ENCODE data around the gene CHMP2A. TPM values are rescaled to one million over a fixed set of nuclear protein-coding genes. Genes with fewer than 3 reads are reported as not detected.

Gene CHMP2A
- polyA plus RNA-seq, 1 of the 3 experiments (the other 2 are of a cell fraction) = 381 TPM

DNA sequence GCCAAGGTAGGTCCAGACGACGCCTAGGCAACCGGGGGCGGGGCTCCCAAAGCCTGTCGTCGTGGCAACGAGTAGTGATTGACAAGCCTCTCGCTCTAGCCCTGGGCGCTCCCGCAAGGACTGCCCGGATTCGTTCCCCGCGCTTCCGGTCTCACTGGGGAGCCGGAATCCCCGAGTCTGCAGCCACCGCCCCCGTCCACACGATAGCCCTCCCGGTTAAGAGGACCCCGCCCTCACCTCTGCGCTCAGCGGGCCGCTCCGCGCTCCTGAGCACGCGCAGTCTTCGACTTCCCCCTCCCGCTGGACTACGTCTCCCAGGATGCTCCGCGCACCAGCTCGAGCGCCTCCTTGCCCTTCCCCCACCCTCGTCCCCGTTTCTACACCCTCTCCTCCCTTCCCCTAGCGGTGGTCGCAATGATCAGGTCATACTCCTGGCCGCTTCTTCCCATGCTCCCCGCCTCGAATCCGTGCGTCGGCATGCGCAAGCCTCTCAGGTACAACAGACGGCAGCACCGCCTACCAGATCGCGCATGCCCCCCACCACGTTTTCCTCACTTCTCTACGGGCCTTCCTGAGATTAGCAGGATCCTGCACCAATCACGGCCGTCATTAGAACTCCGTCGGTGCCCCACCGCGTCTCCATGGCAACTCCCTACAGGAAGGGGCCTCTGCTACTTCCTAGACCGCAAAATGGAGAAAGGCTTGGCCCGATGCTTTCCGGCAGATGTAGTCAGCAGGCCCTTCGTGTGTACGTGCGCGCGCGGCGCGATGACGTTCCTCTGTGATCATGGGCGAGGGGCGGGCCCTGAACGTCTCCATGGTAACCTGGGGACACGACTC lies 18.1 kb upstream of the CHMP2A start, which contains the start of gene MZF1 (continued):
- TF ChIP-seq, protein P1, sequence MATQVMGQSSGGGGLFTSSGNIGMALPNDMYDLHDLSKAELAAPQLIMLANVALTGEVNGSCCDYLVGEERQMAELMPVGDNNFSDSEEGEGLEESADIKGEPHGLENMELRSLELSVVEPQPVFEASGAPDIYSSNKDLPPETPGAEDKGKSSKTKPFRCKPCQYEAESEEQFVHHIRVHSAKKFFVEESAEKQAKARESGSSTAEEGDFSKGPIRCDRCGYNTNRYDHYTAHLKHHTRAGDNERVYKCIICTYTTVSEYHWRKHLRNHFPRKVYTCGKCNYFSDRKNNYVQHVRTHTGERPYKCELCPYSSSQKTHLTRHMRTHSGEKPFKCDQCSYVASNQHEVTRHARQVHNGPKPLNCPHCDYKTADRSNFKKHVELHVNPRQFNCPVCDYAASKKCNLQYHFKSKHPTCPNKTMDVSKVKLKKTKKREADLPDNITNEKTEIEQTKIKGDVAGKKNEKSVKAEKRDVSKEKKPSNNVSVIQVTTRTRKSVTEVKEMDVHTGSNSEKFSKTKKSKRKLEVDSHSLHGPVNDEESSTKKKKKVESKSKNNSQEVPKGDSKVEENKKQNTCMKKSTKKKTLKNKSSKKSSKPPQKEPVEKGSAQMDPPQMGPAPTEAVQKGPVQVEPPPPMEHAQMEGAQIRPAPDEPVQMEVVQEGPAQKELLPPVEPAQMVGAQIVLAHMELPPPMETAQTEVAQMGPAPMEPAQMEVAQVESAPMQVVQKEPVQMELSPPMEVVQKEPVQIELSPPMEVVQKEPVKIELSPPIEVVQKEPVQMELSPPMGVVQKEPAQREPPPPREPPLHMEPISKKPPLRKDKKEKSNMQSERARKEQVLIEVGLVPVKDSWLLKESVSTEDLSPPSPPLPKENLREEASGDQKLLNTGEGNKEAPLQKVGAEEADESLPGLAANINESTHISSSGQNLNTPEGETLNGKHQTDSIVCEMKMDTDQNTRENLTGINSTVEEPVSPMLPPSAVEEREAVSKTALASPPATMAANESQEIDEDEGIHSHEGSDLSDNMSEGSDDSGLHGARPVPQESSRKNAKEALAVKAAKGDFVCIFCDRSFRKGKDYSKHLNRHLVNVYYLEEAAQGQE (IDR thresholded peaks at IDR 0.05; ENCODE audit: low read depth, low read length) = no peak
- TF ChIP-seq YY1 (IDR thresholded peaks at IDR 0.05; ENCODE audit: low read depth) = peak; percentile 65; the same call in 1 of the 2 replicates
- TF ChIP-seq FOXJ3 (CRISPR knock-in tag; IDR thresholded peaks at IDR 0.05) = no peak
- TF ChIP-seq EP300 (IDR thresholded peaks at IDR 0.05; ENCODE audit: borderline replicate concordance in 1 of 2, low read depth in 1 of 2, low read length in 1 of 2) = no peak
- peak; percentile 84 for TF ChIP-seq CHD2 (IDR thresholded peaks at IDR 0.05; ENCODE audit: low read length, partially characterized antibody)
- no peak for TF ChIP-seq RXRA (IDR thresholded peaks at IDR 0.05; ENCODE audit: borderline replicate concordance, low read depth)
- no peak for TF ChIP-seq TCF12 (IDR thresholded peaks at IDR 0.05)
- TF ChIP-seq FOSL2 (IDR thresholded peaks at IDR 0.05; ENCODE audit: borderline replicate concordance, low read depth) = no peak
- TF ChIP-seq FOXM1 (IDR thresholded peaks at IDR 0.05; ENCODE audit: low read depth) = no peak
- no peak; the same call in 1 of the 2 replicates for TF ChIP-seq TAF1 (IDR thresholded peaks at IDR 0.05; ENCODE audit: borderline replicate concordance, low read depth, low read length)
- no peak for TF ChIP-seq TEAD4 (IDR thresholded peaks at IDR 0.05; ENCODE audit: borderline replicate concordance, insufficient read depth)
- peak; percentile 68 for TF ChIP-seq NRF1 (IDR thresholded peaks at IDR 0.05; ENCODE audit: low read depth, low read length)
- no peak for TF ChIP-seq EZH2phosphoT487 (IDR thresholded peaks at IDR 0.05; ENCODE audit: borderline replicate concordance, low read depth)
- peak; percentile 79 for TF ChIP-seq GABPA (IDR thresholded peaks at IDR 0.05; ENCODE audit: low read depth)

DNA sequence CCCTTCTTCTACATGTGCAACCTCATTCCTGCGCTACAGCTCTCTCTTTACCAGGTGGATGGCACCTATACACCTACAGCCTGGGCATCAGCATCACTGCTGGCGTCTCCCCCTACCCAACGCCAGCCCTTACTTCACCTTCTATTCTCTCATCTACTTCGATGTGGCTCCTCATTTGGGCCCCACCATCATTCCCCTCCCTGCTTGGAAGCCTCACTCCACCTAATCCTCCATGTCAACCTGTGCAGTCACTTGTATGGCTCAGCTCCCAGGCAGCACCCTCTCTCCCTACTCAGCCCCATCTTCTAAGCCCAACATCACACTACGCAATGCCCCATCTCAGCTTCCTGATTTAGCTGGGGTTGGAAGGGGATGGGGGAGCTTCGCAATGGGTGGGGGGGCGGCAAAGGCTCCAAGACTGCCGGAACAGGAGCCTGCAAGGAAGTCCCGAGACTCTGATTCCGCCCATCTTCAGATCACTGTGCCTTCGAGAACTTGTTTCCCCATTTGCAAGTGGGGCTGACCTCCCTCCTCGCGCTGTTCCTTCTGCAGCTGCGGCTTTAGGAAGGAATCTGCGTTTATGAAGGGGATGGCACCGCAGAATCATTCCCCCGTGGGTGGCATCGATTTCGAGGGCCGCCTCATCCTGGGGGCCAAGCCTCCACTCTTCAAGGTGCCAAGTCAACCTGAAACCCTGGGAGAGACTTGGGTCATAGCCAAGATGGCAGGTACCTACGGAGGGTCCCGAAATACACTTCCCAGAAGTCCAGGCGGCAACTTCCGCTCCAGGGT lies 17.3 kb upstream of the CHMP2A start:
- H3K9me2 ChIP-seq = no peaks in the 10 kb centered on the region
- no peaks in the 10 kb centered on the region for H3K9me3 ChIP-seq
- peaks cover 5 to 32% of the 10 kb centered on the region in 2 experiments for H3K36me3 ChIP-seq (replicated peaks in 1 of 2; ENCODE audit: control insufficient read depth in 1 of 2, insufficient read depth in 2 of 2, low read length in 1 of 2)
- peak overlapping the region; percentile 64 for H3K4me3 ChIP-seq (ENCODE audit: low read depth in 2 of 2, low read length in 1 of 2)
- no peaks in the 10 kb centered on the region for H4K20me1 ChIP-seq (ENCODE audit: insufficient read depth)
- WGBS (ENCODE audit: low lambda C conversion rate) = 30% methylated on average over 19 of the region's 24 CpGs
- CTCF ChIA-PET = interaction anchor here (1.0 to 1.6 kb wide), 3 partner anchors 53 to 54 kb away, joined by 6 to 7 read pairs (median 6); partner anchors contain the start of gene ZBTB45
- H3K4me2 ChIP-seq = peak overlapping the region; percentile 84
- peak overlapping the region; percentile 30; the same call in 1 of the 2 replicates for H2AFZ ChIP-seq (ENCODE audit: low read depth)
- H3F3A ChIP-seq (replicated peaks; ENCODE audit: insufficient read depth) = peaks cover 24% of the 10 kb centered on the region
- peaks cover 25% of the 10 kb centered on the region for H3K79me2 ChIP-seq (ENCODE audit: insufficient read depth)
- POLR2A ChIA-PET = interaction anchor here (0.8 to 2.3 kb wide), 5 partner anchors 8 to 52 kb away, joined by 3 to 15 read pairs (median 4); partner anchors contain the start of genes CHMP2A, UBE2M and ZBTB45
- peak overlapping the region; percentile 97 for H3K27ac ChIP-seq (ENCODE audit: low read depth in 2 of 2, low read length in 1 of 2)
- DNase-seq = no peak
- H3K27me3 ChIP-seq (ENCODE audit: insufficient read depth) = no peaks in the 10 kb centered on the region
- peak overlapping the region; percentile 89 for H3K9ac ChIP-seq
- peaks cover 4 to 22% of the 10 kb centered on the region in 2 experiments; a peak in 2 of 4 replicates for H3K4me1 ChIP-seq (ENCODE audit: control insufficient read depth in 1 of 2, insufficient read depth in 2 of 2, low read depth in 1 of 2, low read length in 1 of 2)
- TF ChIP-seq SMC3 (IDR thresholded peaks at IDR 0.05; ENCODE audit: low read depth, low read length) (no peak), TEAD4 (IDR thresholded peaks at IDR 0.05; ENCODE audit: borderline replicate concordance, insufficient read depth) (no peak), JUND (IDR thresholded peaks at IDR 0.05) (no peak), GABPA (IDR thresholded peaks at IDR 0.05; ENCODE audit: low read depth) (peak; percentile 83), TAF1 (IDR thresholded peaks at IDR 0.05; ENCODE audit: borderline replicate concordance, low read depth, low read length) (no peak; the same call in 1 of the 2 replicates), POLR2AphosphoS5 (IDR thresholded peaks at IDR 0.05; ENCODE audit: low read depth, low read length) (peak; percentile 58; the same call in 1 of the 2 replicates), FOXJ3 (CRISPR knock-in tag; IDR thresholded peaks at IDR 0.05) (no peak), SIN3A (IDR thresholded peaks at IDR 0.05; ENCODE audit: borderline replicate concordance, low read depth, low read length) (no peak), RAD21 (IDR thresholded peaks at IDR 0.05; ENCODE audit: low read length) (no peak), RXRA (IDR thresholded peaks at IDR 0.05; ENCODE audit: borderline replicate concordance, low read depth) (no peak), MEF2A (IDR thresholded peaks at IDR 0.05; ENCODE audit: borderline replicate concordance, low read depth) (no peak), EP300 (IDR thresholded peaks at IDR 0.05; ENCODE audit: borderline replicate concordance in 1 of 2, low read depth in 1 of 2, low read length in 1 of 2) (no peak), YY1 (IDR thresholded peaks at IDR 0.05; ENCODE audit: low read depth) (peak; percentile 50; the same call in 1 of the 2 replicates)
- TF ChIP-seq, protein P2, sequence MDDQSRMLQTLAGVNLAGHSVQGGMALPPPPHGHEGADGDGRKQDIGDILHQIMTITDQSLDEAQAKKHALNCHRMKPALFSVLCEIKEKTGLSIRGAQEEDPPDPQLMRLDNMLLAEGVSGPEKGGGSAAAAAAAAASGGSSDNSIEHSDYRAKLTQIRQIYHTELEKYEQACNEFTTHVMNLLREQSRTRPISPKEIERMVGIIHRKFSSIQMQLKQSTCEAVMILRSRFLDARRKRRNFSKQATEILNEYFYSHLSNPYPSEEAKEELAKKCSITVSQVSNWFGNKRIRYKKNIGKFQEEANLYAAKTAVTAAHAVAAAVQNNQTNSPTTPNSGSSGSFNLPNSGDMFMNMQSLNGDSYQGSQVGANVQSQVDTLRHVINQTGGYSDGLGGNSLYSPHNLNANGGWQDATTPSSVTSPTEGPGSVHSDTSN (IDR thresholded peaks at IDR 0.05) = no peak
- TF ChIP-seq, protein P3, sequence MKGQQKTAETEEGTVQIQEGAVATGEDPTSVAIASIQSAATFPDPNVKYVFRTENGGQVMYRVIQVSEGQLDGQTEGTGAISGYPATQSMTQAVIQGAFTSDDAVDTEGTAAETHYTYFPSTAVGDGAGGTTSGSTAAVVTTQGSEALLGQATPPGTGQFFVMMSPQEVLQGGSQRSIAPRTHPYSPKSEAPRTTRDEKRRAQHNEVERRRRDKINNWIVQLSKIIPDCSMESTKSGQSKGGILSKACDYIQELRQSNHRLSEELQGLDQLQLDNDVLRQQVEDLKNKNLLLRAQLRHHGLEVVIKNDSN (IDR thresholded peaks at IDR 0.05; ENCODE audit: borderline replicate concordance, low read depth) = no peak

All from SK-N-SH (cell line).